Thoracic aorta (tissue), 2 donors: Measurements from ENCODE around the gene SAXO1. TPM values are rescaled to one million over a fixed set of nuclear protein-coding genes. Genes with fewer than 3 reads are reported as not detected.
"Not testable (repeated sequence)": the region's sequence is repeated elsewhere in the genome, so short reads cannot be mapped to it uniquely, and the experiment has no call there.

ENCODE experiments used
- ATAC-seq: fragments of 150-250 bp; one replicate; pipeline ENCODE4 v1.8.0; 2017; ENCODE audit warnings: low read depth; ENCODE audit not compliant: insufficient number of reproducible peaks, low FRiP score
- DNase-seq: peaks from one replicate; pipeline ENCODE4 v3.0.0-alpha.2; 2020; ENCODE audit warnings: low spot score
- H3K27ac ChIP-seq, 2 donors: fragments of 200-600 bp; sonication (generic); 1 replicate in 1 of 2; 2 replicates in 1 of 2; pipeline ENCODE4 v1.5.1; 2016; ENCODE audit warnings: mild to moderate bottlenecking in 2 of 2, moderate library complexity in 2 of 2
- H3K27me3 ChIP-seq: fragments of 200-600 bp; sonication (generic); replicated peaks from 2 replicates; pipeline ENCODE4 v1.6.0; 2016; ENCODE audit warnings: mild to moderate bottlenecking; ENCODE audit not compliant: insufficient read depth
- H3K36me3 ChIP-seq: fragments of 200-600 bp; sonication (generic); one replicate; pipeline ENCODE4 v1.5.1; 2016
- H3K4me1 ChIP-seq, 2 donors: fragments of 200-600 bp; sonication (generic); 1 replicate in 1 of 2; 2 replicates in 1 of 2; pipeline versions ENCODE4 v1.5.1 to v1.6.0; 2016; ENCODE audit warnings: low read depth in 2 of 2, mild to moderate bottlenecking in 1 of 2; ENCODE audit not compliant: control insufficient read depth in 1 of 2
- H3K4me3 ChIP-seq: fragments of 200-600 bp; sonication (generic); 2 replicates; pipeline ENCODE4 v1.5.1; 2016; ENCODE audit warnings: mild to moderate bottlenecking
- H3K9me3 ChIP-seq: fragments of 200-600 bp; sonication (generic); 2 replicates; pipeline ENCODE4 v1.5.1; 2016
- total RNA-seq, 2 donors: library from RNA; depleted of rRNA; stranded (reverse); fragments of >200 nt; gene quantifications; one replicate each; pipeline versions ENCODE4 v1.1.0 to v1.2.3, GENCODE V29; 2016
- TF ChIP-seq, protein P1 (sequence below): fragments of 200-600 bp; sonication (generic); IDR thresholded peaks from one replicate; pipeline ENCODE4 v1.5.1; 2019; ENCODE audit warnings: antibody characterized with exemption

The SAXO1 gene
- total RNA-seq, 2 donors from 2014 or later = 0.27 to 1.8 TPM

DNA sequence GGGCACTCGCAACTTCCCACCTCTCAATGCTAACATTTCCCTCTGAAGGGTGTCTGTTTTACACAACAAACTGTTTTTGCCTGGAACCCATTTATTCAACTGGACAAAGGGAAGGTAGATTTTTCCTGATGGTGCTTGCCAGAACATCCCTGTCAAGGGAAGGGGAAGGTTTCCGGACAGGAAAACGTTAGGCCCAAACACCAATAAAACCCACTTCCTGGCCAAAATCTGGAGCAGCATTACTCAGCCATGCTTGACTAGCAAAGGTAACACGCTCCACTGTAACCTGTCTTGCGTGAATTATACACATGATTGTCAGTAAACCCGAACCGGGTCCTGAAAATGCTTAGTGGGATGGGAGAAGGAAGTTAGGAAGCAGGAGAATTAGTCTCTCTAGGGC, 90.2 kb downstream of the SAXO1 start:
- Histone ChIP-seq H3K4me3 (no peak overlapping the region), H3K9me3 (no peaks in the 10 kb centered on the region), H3K27ac (no peak overlapping the region), H3K27me3 (no peaks in the 10 kb centered on the region), H3K4me1 (no peaks in the 10 kb centered on the region), H3K36me3 (no peaks in the 10 kb centered on the region)
- DNase-seq (no peak), ATAC-seq (no peak)
- TF ChIP-seq, protein P1, sequence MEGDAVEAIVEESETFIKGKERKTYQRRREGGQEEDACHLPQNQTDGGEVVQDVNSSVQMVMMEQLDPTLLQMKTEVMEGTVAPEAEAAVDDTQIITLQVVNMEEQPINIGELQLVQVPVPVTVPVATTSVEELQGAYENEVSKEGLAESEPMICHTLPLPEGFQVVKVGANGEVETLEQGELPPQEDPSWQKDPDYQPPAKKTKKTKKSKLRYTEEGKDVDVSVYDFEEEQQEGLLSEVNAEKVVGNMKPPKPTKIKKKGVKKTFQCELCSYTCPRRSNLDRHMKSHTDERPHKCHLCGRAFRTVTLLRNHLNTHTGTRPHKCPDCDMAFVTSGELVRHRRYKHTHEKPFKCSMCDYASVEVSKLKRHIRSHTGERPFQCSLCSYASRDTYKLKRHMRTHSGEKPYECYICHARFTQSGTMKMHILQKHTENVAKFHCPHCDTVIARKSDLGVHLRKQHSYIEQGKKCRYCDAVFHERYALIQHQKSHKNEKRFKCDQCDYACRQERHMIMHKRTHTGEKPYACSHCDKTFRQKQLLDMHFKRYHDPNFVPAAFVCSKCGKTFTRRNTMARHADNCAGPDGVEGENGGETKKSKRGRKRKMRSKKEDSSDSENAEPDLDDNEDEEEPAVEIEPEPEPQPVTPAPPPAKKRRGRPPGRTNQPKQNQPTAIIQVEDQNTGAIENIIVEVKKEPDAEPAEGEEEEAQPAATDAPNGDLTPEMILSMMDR = no peak

GRCh38 chr9:18941060-18941740, 91.8 kb downstream of the SAXO1 start:
- Histone ChIP-seq H3K9me3 (no peaks in the 10 kb centered on the region), H3K27me3 (no peaks in the 10 kb centered on the region), H3K27ac (no peak overlapping the region), H3K36me3 (no peaks in the 10 kb centered on the region), H3K4me1 (no peaks in the 10 kb centered on the region), H3K4me3 (no peak overlapping the region)
- TF ChIP-seq, protein P1 = no peak
- DNase-seq (no peak), ATAC-seq (no peak)

- no peak overlapping the region for H3K27ac ChIP-seq
- H3K9me3 ChIP-seq = no peaks in the 10 kb centered on the region
- H3K27me3 ChIP-seq = no peaks in the 10 kb centered on the region
- no peak overlapping the region for H3K4me3 ChIP-seq
- DNase-seq = no peak
- no peaks in the 10 kb centered on the region for H3K4me1 ChIP-seq
- TF ChIP-seq, protein P1 = no peak
- ATAC-seq = no peak
- H3K36me3 ChIP-seq = no peaks in the 10 kb centered on the region
Measured at GRCh38 chr9:18939943-18940342, 93.1 kb downstream of the SAXO1 start.

DNA sequence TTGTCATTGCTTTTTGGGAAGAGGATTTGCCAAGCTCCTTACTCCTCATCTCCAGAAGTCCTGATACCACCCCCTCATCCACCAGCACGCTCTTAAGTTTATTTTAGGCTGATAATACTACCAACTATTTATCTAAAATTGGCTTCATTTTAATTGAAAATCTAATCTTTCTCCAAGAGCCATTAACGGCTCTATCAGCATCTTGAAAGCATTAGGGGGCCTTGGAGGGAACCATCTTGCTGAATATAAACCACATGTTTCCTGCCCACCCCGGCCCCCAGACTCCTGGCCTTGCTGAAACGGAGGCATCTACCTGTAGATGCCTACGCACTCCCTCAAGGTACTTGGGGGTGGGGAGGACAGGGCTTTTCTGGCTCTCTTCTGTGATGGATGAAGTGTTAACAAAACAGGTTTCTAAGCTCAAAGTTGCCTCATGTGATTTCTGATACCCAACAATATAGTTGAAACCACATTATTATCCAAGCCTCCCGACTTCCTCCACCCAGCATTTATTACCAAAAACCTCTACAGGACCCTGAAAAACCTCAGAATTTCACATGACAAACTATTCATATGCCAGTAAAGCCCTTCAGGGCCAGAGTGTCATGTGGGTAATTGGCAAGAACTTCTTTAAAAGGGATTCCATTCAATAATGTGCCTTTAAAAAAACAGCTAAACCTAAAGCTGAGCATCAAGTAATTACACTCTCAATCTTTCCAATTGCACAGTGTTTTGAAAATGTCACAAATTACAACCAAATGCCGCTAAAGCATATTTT, 96.7 kb downstream of the SAXO1 start:
- Histone ChIP-seq H3K27me3 (no peaks in the 10 kb centered on the region), H3K27ac (no peak overlapping the region), H3K36me3 (no peaks in the 10 kb centered on the region), H3K9me3 (no peaks in the 10 kb centered on the region), H3K4me3 (no peak overlapping the region), H3K4me1 (no peaks in the 10 kb centered on the region)
- ATAC-seq = no peak
- DNase-seq = no peak
- TF ChIP-seq, protein P1 = no peak

GRCh38 chr9:18935541-18935940, 97.5 kb downstream of the SAXO1 start:
- no peaks in the 10 kb centered on the region for H3K9me3 ChIP-seq
- DNase-seq = no peak
- TF ChIP-seq, protein P1 = no peak
- H3K4me1 ChIP-seq = no peaks in the 10 kb centered on the region
- no peaks in the 10 kb centered on the region for H3K27me3 ChIP-seq
- H3K4me3 ChIP-seq = no peak overlapping the region
- ATAC-seq = no peak
- no peaks in the 10 kb centered on the region for H3K36me3 ChIP-seq
- no peak overlapping the region for H3K27ac ChIP-seq

DNA sequence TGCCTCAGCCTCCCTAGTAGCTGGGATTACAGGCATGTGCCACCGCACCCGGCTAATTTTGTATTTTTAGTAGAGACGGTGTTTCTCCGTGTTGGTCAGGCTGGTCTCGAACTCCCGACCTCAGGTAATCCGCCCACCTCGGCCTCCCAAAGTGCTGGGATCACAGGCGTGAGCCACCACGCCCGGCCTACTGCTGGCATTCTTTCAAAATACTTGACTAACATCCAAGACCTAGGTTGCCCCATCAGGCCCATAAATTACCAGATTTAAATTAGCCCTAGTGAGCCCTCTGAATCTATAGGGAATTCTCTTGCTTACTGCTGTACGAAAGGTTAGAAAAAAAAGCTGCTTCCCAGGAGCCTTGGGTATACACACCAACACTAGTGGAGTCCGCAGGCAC, 102.4 kb downstream of the SAXO1 start:
- not testable (repeated sequence) for H3K36me3 ChIP-seq, DNase-seq, H3K27ac ChIP-seq, H3K9me3 ChIP-seq, ATAC-seq, H3K4me1 ChIP-seq, H3K27me3 ChIP-seq, H3K4me3 ChIP-seq
